ENCODE results near the gene ZBTB7B.

Gene ZBTB7B

GRCh38 chr1:155002464-155003226 lies at the start of gene ZBTB7B:
ZBTB7B (plus strand) TSS chr1:155002802; CDS start chr1:155014661, 11,859 bp downstream.
- in situ Hi-C loops (cut with MboI; ENCODE audit: low sequenced_read_pairs): no loop called here

GRCh38 chr1:154953611-154954038 lies 49.0 kb upstream of the ZBTB7B start:
- in situ Hi-C loops (cut with MboI; ENCODE audit: low sequenced_read_pairs): no loop called here

GRCh38 chr1:154954541-154954940 lies 48.1 kb upstream of the ZBTB7B start:
- in situ Hi-C loops (cut with MboI; ENCODE audit: low sequenced_read_pairs): no loop called here

GRCh38 chr1:154955039-154955717 lies 47.4 kb upstream of the ZBTB7B start:
- in situ Hi-C loops (cut with MboI; ENCODE audit: low sequenced_read_pairs): no loop called here

- in situ Hi-C loops (cut with MboI; ENCODE audit: low sequenced_read_pairs): no loop called here
Observed at GRCh38 chr1:154955718-154956543, 46.7 kb upstream of the ZBTB7B start, which contains the start of gene PBXIP1. PBXIP1 (minus strand) TSS chr1:154956099; CDS start chr1:154953721, 2,378 bp downstream.

- in situ Hi-C loops (cut with MboI; ENCODE audit: low sequenced_read_pairs): no loop called here
Observed at GRCh38 chr1:154956544-154956941, 46.1 kb upstream of the ZBTB7B start.

GRCh38 chr1:154957091-154957657 lies 45.4 kb upstream of the ZBTB7B start:
- in situ Hi-C loops (cut with MboI; ENCODE audit: low sequenced_read_pairs): no loop called here

GRCh38 chr1:154958036-154958435 lies 44.6 kb upstream of the ZBTB7B start:
- in situ Hi-C loops (cut with MboI; ENCODE audit: low sequenced_read_pairs): no loop called here

GRCh38 chr1:154958681-154959425 lies 43.7 kb upstream of the ZBTB7B start:
- in situ Hi-C loops (cut with MboI; ENCODE audit: low sequenced_read_pairs): no loop called here

GRCh38 chr1:154959426-154959780 lies 43.2 kb upstream of the ZBTB7B start:
- in situ Hi-C loops (cut with MboI; ENCODE audit: low sequenced_read_pairs): no loop called here

- in situ Hi-C loops (cut with MboI; ENCODE audit: low sequenced_read_pairs): no loop called here
Observed at GRCh38 chr1:154960446-154961136, 42.0 kb upstream of the ZBTB7B start.

GRCh38 chr1:154961207-154962155 lies 41.1 kb upstream of the ZBTB7B start, which contains the start of gene PYGO2:
PYGO2 (minus strand) TSS chr1:154961782; CDS start chr1:154961576, 206 bp downstream.
- in situ Hi-C loops (cut with MboI; ENCODE audit: low sequenced_read_pairs): no loop called here

GRCh38 chr1:154962156-154962749 lies 40.3 kb upstream of the ZBTB7B start:
- in situ Hi-C loops (cut with MboI; ENCODE audit: low sequenced_read_pairs): no loop called here

GRCh38 chr1:154962795-154963330 lies 39.7 kb upstream of the ZBTB7B start:
- in situ Hi-C loops (cut with MboI; ENCODE audit: low sequenced_read_pairs): no loop called here

GRCh38 chr1:154963643-154964042 lies 39.0 kb upstream of the ZBTB7B start:
- in situ Hi-C loops (cut with MboI; ENCODE audit: low sequenced_read_pairs): no loop called here

- in situ Hi-C loops (cut with MboI; ENCODE audit: low sequenced_read_pairs): no loop called here
Observed at GRCh38 chr1:154964359-154964758, 38.2 kb upstream of the ZBTB7B start.

- in situ Hi-C loops (cut with MboI; ENCODE audit: low sequenced_read_pairs): no loop called here
Observed at GRCh38 chr1:154966111-154966510, 36.5 kb upstream of the ZBTB7B start.

All from HL-60/S4 treated with retinoic acid at 250 ng/mL for 4 days and 3 days (cell line).